GM19023 (cell line): ENCODE data around the gene HIRA.
"Not testable (repeated sequence)": the region's sequence is repeated elsewhere in the genome, so short reads cannot be mapped to it uniquely, and the experiment has no call there.

Experiments
- ATAC-seq: cut with Tn5 transposase; IDR thresholded peaks from one replicate; pipeline ENCODE4 v1.9.1; 2021; ENCODE audit warnings: mild to moderate bottlenecking, moderate library complexity; ENCODE audit not compliant: unreplicated experiment

HIRA gene

GRCh38 chr22:19387575-19387974, 44.0 kb downstream of the HIRA start:
- ATAC-seq, result no peak

DNA sequence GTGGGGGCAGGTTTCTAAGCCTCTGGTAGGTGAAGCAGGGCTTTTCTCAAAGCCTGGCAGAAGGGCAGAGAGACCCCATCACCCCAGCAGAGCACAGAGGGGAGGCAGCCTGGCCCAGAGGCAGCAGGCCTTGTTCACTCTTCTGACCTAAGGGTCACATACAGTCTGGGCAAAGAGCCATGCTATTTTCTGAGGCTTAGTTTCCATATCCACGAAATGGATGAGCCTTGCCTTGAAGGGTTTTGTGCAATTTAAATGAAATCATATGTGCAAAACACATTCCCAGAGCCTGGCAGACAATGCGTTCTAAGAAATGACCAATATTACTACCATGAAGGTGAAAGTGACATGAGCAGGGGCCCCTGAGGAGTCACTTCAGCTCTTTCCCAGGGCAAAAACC, 44.5 kb downstream of the HIRA start:
- no peak for ATAC-seq

DNA sequence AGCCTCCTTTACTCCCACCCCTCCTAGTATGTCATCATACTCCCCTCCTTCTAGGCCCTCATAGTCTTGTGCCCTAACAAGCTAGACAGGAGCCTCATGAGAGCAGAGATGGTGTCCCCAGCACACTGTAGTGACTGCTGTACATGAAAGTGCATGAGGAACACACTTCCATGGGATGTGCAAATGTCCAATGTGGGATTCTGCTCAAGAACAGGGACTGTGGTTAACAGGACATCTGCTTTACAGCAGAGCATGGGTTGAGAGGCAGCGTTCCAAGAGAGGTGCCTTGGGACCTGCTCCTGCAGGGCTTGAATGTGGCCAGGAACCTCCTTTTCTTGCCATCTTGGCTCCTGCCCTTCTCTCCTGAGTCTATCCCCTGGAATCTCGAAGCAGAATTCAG, 45.3 kb downstream of the HIRA start:
- ATAC-seq, result no peak

DNA sequence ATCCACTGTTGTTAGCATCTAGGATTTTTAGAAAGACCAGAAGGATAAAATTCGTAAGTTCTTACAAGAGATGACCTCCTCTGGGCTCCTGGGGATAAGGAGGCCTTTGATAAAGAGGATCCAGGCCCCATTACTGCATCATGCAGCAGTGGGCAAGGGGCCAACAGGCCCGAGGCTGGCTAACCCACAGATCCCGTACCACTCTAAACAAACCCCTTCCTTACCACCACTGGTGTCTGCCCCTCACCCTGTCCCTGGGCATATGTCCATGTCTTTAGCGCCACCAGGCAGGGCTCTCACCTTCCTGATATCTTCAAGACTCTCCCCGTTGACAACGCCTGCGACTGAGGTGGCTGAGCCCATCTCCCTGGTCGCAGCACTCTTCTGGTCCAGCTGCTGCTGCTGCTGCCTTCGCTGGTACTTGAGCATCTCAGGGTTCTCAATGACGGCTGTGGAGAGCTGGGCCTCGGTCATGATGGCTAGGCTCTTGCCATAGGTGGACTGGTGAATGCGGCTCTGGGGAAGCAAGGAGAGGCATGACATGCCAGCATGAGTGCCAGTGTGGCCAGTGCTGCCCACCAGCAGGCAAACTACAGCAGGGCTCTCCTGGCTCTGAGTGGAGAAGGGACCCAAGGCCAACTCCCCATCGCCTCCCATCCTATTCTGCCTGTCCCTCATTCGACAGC, 46.2 kb downstream of the HIRA start:
- ATAC-seq, result no peak

GRCh38 chr22:19383292-19383691, 48.2 kb downstream of the HIRA start:
- ATAC-seq, result no peak

GRCh38 chr22:19382240-19382639, 49.3 kb downstream of the HIRA start:
- ATAC-seq, result no peak

GRCh38 chr22:19378344-19378674, 53.2 kb downstream of the HIRA start:
- no peak for ATAC-seq

GRCh38 chr22:19377565-19378343, 53.8 kb downstream of the HIRA start:
- no peak for ATAC-seq

DNA sequence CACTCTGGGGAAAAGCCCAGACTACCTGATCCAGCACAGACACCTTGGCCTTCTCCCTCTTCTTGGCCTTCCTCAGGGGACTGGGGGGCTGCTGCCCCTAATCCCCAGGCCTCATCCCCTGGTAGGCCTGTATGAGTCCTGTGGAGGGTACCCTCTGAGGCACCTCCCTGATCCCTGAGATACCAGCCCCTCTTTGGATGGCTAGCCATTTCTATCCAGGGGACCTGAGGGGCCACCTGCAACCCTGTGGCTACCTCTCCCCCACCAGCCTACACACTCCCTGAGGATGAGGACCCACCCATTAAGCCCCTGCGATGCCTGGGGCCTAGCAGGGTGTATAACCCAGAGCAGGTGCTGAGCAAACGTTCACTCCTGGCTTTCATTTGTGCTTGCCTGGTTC, 54.6 kb downstream of the HIRA start:
- no peak for ATAC-seq

- ATAC-seq, result no peak
Observed at GRCh38 chr22:19376247-19376646, 55.3 kb downstream of the HIRA start.

DNA sequence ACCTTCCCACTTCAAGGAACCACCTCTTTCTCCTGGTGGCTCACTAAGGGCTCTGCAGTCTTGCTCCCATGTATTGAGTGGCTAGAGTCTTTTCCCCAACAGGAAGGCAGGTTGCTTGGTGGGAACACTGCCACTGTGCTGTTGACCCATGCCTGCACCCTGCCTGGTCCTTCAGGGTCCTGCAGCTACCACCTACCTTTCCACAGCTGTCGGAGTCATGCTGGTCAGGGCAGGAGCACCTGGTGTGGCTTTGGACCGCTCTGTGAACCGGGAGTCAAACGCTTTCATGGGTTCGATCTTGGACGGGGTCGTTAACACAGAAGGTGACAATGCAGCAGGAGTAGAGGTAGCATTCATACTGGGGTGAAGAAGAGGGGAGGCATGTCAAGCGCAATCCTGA, 56.1 kb downstream of the HIRA start:
- ATAC-seq, result no peak

- no peak for ATAC-seq
Observed at GRCh38 chr22:19374410-19374809, 57.1 kb downstream of the HIRA start.

DNA sequence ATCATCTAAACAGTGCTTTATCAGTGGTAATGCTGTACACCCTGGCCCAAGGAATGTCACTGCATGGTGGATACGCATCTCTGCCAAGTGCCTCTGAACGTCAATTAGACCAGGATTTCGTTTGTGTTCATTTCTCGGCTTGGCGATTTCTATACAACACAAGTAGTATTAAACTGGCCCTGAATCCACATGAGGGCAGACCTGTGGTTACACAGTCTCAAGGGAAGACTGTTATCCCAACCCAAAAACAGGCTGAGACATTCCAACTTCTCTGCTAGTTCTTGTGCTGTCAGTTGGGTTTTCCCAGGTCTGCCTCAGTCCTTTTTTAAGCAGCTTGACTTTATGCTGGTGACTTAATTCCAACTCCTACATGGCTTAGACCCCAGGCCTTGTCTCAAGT, 58.1 kb downstream of the HIRA start:
- no peak for ATAC-seq

DNA sequence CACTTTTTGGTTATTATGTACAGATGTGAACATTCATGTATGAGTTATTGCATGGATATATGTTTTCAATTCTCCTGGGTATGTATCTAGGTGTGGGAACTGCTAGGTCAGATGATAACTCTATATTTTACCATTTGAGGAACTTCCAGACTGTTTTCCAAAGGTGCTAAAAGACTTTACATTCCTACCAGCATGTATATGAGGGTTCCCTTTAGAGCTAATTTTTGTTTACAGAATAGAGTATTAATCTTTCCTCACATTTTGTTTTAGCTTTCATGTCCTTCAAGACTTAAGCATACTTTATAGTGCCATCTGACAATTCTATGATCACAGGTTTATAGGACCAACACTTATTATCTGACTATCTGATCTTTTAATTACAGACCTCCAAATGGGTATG, 59.6 kb downstream of the HIRA start:
- ATAC-seq, result no peak

DNA sequence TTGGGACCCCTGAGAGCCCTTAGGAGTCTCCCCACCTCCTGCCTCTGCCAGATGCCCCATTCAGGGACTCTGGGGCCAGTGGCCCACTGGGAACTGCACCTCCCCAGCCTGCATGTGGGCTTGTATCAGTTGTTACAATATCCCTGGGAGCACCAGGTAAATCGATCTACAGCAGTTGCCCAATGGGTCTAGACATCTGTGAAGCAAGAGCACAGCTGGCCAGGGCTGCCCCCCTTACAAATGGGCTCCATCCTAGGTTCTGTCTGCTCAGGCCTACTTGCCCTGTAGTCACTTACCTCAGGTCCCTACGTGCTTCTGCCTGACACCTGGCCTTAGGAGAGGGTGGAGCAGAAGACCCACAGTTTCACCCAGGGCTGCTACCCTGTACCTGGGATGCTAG, 62.7 kb downstream of the HIRA start:
- ATAC-seq, result no peak

- no peak for ATAC-seq
Observed at GRCh38 chr22:19367763-19368367, 63.7 kb downstream of the HIRA start.

- not testable (repeated sequence) for ATAC-seq
Observed at GRCh38 chr22:19363541-19363940, 68.0 kb downstream of the HIRA start.

DNA sequence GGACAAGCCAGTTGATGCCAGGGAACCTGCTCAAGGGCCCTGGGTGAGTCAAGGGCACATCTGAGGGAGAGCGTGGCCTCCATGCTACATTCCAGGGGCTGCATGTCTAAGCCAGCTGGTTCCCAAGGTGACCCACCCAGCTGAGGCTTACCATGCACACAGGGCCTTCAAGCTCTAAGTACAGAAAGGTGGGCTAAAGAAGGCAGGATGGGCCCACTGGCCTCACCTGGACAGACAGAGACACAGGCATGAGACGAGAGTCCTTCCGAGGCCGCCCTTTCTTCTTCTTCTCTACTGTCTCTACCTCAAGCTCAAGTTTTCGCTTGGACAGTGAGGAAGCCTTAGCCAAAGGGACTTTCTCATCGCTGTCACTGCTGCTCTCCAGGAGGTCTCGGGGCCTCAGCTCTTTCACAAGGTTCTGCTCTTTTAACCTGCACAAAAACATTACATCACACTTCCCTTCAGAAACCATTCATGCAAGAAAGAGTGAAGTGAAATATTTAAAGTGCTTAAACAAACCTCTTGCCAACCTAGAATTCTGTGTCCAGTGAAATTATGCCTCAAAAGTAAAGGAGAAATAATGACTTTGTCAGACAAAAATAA, 69.9 kb downstream of the HIRA start:
- ATAC-seq, result peak; percentile 78

- ATAC-seq, result no peak
Observed at GRCh38 chr22:19360862-19361261, 70.7 kb downstream of the HIRA start.

GRCh38 chr22:19360300-19360792, 71.2 kb downstream of the HIRA start:
- ATAC-seq, result no peak

DNA sequence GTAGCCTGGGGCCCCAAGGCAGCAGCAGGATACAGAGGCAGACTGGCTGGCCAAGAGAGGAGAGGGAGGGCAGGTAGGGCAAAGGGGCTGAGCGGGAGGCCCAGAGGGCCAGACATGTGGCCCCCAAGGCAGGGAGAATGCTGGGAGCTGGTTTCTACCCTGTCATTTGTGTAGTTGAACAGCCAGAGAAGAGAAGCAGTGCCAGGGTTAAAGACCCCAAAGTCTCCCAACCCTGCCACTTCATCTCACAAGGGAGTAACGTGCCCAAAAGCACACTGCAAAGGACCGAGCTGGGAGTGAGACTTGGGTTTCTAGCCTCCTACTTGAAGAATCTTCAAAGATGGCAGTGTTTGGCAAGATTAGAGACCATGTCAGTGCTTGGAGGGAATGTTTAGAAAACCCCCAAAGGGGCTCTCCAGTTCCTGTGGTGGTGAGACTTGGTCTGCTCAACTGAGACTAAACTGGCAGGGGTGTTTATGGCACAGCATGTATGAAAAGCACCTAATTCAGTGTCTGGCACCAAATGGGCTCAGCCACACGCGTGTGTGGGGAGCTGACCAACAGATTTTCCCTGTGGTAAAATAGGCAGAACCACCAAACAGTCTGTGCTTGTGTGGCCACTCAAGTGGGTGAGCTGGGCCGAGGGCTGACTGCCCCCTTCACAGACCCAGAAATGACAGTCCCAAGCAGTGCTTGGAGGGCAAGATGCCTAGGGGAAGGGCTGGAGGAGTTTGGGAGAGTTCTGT, 71.8 kb downstream of the HIRA start:
- ATAC-seq, result no peak
